Breast epithelium (tissue), 3 donors: ENCODE measurements around the gene HSPB8.

Source experiments
- CTCF ChIP-seq, 3 donors: fragments of 450-650 bp; IDR thresholded peaks; one replicate each; pipeline ENCODE4 v1.5.1; 2016 to 2017; ENCODE audit warnings: antibody characterized with exemption in 3 of 3, mild to moderate bottlenecking in 3 of 3, moderate library complexity in 3 of 3
- POLR2A ChIP-seq: fragments of 450-650 bp; IDR thresholded peaks from one replicate; pipeline ENCODE4 v1.6.1; 2016; ENCODE audit warnings: antibody characterized with exemption, mild to moderate bottlenecking, moderate library complexity

GRCh38 chr12:119177056-119177325, 1.7 kb upstream of the HSPB8 start:
- no peak for TF ChIP-seq CTCF (IDR thresholded peaks at IDR 0.05)
- TF ChIP-seq POLR2A: no peak
